ENCODE measurements around the gene ASCL5.

- TF ChIP-seq CTCF (IDR thresholded peaks at IDR 0.05; ENCODE audit: low read depth, low read length): no peak
- no peak for TF ChIP-seq POLR2A (IDR thresholded peaks at IDR 0.05; ENCODE audit: extremely low read depth, insufficient read length)
- TF ChIP-seq MAX (IDR thresholded peaks at IDR 0.05; ENCODE audit: low read depth, low read length): no peak
- no peak for TF ChIP-seq MYC (IDR thresholded peaks at IDR 0.05; ENCODE audit: low read depth, low read length)
Measured at GRCh38 chr1:201103666-201104065, 23.3 kb downstream of the ASCL5 start.

All from NB4 (cell line).